SK-N-MC (cell line): ENCODE data around the gene PAM16.

Source experiments
- FOXP2 ChIP-seq: optimal IDR thresholded peaks from 2 replicates; pipeline ENCODE3; 2011; ENCODE audit warnings: mild to moderate bottlenecking, moderate library complexity; ENCODE audit not compliant: insufficient read depth; ENCODE audit errors: extremely low read length, control extremely low read depth
- POLR2AphosphoS5 ChIP-seq: IDR thresholded peaks from 2 replicates; pipeline ENCODE4 v1.6.1; 2012; ENCODE audit warnings: mild to moderate bottlenecking, low read depth, low read length, borderline replicate concordance

DNA sequence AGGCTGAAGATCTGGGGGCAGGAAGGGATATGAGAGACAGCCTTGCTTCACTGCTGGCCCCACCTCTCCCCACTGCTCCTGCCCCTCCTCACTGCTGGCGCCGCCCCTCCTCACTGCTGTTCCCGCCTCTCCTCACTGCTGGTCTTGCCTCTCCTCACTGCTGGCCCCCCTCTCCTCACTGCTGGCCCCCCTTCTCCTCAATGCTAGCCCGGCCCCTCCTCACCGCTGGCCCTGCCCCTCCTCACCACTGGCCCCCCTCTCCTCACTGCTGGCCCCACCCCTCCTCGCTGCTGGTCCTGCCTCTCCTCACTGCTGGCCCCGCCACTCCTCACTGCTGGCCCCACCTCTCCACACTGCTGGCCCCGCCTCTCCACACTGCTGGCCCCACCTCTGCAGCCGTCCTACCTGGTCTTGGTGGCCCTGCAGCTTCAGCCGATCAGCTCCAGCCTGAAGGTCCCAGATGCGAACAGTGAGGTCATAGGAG lies 9.5 kb upstream of the PAM16 start:
- TF ChIP-seq FOXP2 = no peak
- no peak for TF ChIP-seq POLR2AphosphoS5
